ENCODE data around the gene RPS19. TPM values are rescaled to one million over a fixed set of nuclear protein-coding genes. Genes with fewer than 3 reads are reported as not detected.
A peak's percentile ranks its signal among the peaks of the same experiment; 100 is the strongest.

The RPS19 gene
- total and polyA plus RNA-seq, 4 donors = 275 to 655 (median 476) TPM

GRCh38 chr19:41871573-41872383 lies 11.7 kb downstream of the RPS19 start:
- WGBS = 68% methylated on average over 16 of the region's 16 CpGs
- no peak for DNase-seq (ENCODE audit: low spot score)
- Histone ChIP-seq H3K36me3 (ENCODE audit: control insufficient read depth in 4 of 4, insufficient read depth in 3 of 4, low read depth in 1 of 4, low read length in 3 of 4) (peaks cover 16 to 46% (median 17%) of the 10 kb centered on the region in 4 donors), H3K9ac (ENCODE audit: low read depth in 1 of 2, low read length in 2 of 2) (no peak overlapping the region), H3K4me3 (ENCODE audit: low read depth in 1 of 3, low read length in 3 of 3) (no peak overlapping the region), H3K4me1 (ENCODE audit: control insufficient read depth in 4 of 4, insufficient read depth in 4 of 4, low read length in 3 of 4) (peaks cover 0 to 14% (median 5%) of the 10 kb centered on the region in 4 donors), H3K9me3 (ENCODE audit: control insufficient read depth in 4 of 4, low read length in 3 of 4) (no peaks in the 10 kb centered on the region), H3K27me3 (ENCODE audit: control insufficient read depth in 4 of 4, insufficient read depth in 4 of 4, low read length in 3 of 4) (no peaks in the 10 kb centered on the region), H3K27ac (ENCODE audit: low read depth in 1 of 2, low read length in 2 of 2) (peak overlapping the region in 1 of 2 donors; percentile 42)
- peak; percentile 53 for TF ChIP-seq NR2F2 (IDR thresholded peaks at IDR 0.05)
- no peak for TF ChIP-seq JUND (IDR thresholded peaks at IDR 0.05)
- no peak for TF ChIP-seq EGR1 (IDR thresholded peaks at IDR 0.05; ENCODE audit: low read depth in 2 of 2)
- no peak for TF ChIP-seq FOXA2 (IDR thresholded peaks at IDR 0.05)
- TF ChIP-seq, protein P1, sequence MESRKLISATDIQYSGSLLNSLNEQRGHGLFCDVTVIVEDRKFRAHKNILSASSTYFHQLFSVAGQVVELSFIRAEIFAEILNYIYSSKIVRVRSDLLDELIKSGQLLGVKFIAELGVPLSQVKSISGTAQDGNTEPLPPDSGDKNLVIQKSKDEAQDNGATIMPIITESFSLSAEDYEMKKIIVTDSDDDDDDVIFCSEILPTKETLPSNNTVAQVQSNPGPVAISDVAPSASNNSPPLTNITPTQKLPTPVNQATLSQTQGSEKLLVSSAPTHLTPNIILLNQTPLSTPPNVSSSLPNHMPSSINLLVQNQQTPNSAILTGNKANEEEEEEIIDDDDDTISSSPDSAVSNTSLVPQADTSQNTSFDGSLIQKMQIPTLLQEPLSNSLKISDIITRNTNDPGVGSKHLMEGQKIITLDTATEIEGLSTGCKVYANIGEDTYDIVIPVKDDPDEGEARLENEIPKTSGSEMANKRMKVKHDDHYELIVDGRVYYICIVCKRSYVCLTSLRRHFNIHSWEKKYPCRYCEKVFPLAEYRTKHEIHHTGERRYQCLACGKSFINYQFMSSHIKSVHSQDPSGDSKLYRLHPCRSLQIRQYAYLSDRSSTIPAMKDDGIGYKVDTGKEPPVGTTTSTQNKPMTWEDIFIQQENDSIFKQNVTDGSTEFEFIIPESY (IDR thresholded peaks at IDR 0.05) = no peak
- no peak for TF ChIP-seq RAD21 (IDR thresholded peaks at IDR 0.05)
- TF ChIP-seq YY1 (IDR thresholded peaks at IDR 0.05) = no peak
- no peak for TF ChIP-seq TAF1 (conservative IDR thresholded peaks at IDR 0.05)
- peak; percentile 9 for TF ChIP-seq SP1 (IDR thresholded peaks at IDR 0.05)
- no peak for TF ChIP-seq RXRA (IDR thresholded peaks at IDR 0.05)
- TF ChIP-seq FOXA1 (IDR thresholded peaks at IDR 0.05) = no peak
- TF ChIP-seq, protein P2, sequence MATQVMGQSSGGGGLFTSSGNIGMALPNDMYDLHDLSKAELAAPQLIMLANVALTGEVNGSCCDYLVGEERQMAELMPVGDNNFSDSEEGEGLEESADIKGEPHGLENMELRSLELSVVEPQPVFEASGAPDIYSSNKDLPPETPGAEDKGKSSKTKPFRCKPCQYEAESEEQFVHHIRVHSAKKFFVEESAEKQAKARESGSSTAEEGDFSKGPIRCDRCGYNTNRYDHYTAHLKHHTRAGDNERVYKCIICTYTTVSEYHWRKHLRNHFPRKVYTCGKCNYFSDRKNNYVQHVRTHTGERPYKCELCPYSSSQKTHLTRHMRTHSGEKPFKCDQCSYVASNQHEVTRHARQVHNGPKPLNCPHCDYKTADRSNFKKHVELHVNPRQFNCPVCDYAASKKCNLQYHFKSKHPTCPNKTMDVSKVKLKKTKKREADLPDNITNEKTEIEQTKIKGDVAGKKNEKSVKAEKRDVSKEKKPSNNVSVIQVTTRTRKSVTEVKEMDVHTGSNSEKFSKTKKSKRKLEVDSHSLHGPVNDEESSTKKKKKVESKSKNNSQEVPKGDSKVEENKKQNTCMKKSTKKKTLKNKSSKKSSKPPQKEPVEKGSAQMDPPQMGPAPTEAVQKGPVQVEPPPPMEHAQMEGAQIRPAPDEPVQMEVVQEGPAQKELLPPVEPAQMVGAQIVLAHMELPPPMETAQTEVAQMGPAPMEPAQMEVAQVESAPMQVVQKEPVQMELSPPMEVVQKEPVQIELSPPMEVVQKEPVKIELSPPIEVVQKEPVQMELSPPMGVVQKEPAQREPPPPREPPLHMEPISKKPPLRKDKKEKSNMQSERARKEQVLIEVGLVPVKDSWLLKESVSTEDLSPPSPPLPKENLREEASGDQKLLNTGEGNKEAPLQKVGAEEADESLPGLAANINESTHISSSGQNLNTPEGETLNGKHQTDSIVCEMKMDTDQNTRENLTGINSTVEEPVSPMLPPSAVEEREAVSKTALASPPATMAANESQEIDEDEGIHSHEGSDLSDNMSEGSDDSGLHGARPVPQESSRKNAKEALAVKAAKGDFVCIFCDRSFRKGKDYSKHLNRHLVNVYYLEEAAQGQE (IDR thresholded peaks at IDR 0.05) = no peak
- no peak for TF ChIP-seq HNF4A (conservative IDR thresholded peaks at IDR 0.05)

- Histone ChIP-seq H3K4me1 (ENCODE audit: control insufficient read depth in 4 of 4, insufficient read depth in 4 of 4, low read length in 3 of 4) (peaks cover 0 to 14% (median 5%) of the 10 kb centered on the region in 4 donors), H3K27ac (ENCODE audit: low read depth in 1 of 2, low read length in 2 of 2) (peak overlapping the region in 1 of 2 donors; percentile 42), H3K9me3 (ENCODE audit: control insufficient read depth in 4 of 4, low read length in 3 of 4) (no peaks in the 10 kb centered on the region), H3K4me3 (ENCODE audit: low read depth in 1 of 3, low read length in 3 of 3) (no peak overlapping the region), H3K9ac (ENCODE audit: low read depth in 1 of 2, low read length in 2 of 2) (no peak overlapping the region), H3K36me3 (ENCODE audit: control insufficient read depth in 4 of 4, insufficient read depth in 3 of 4, low read depth in 1 of 4, low read length in 3 of 4) (peaks cover 14 to 42% (median 17%) of the 10 kb centered on the region in 4 donors), H3K27me3 (ENCODE audit: control insufficient read depth in 4 of 4, insufficient read depth in 4 of 4, low read length in 3 of 4) (no peaks in the 10 kb centered on the region)
- 90% methylated on average over 12 of the region's 12 CpGs for WGBS
- no peak for DNase-seq (ENCODE audit: low spot score)
- TF ChIP-seq FOXA2 (IDR thresholded peaks at IDR 0.05) = no peak
- no peak for TF ChIP-seq EGR1 (IDR thresholded peaks at IDR 0.05; ENCODE audit: low read depth in 2 of 2)
- TF ChIP-seq TAF1 (conservative IDR thresholded peaks at IDR 0.05) = no peak
- no peak for TF ChIP-seq SP1 (IDR thresholded peaks at IDR 0.05)
- no peak for TF ChIP-seq YY1 (IDR thresholded peaks at IDR 0.05)
- no peak for TF ChIP-seq RXRA (IDR thresholded peaks at IDR 0.05)
- no peak for TF ChIP-seq HNF4A (conservative IDR thresholded peaks at IDR 0.05)
- no peak for TF ChIP-seq FOXA1 (IDR thresholded peaks at IDR 0.05)
- TF ChIP-seq, protein P1 (IDR thresholded peaks at IDR 0.05) = no peak
- no peak for TF ChIP-seq CTCF (IDR thresholded peaks at IDR 0.05; ENCODE audit: low read depth, low read length, missing input control)
Observed at GRCh38 chr19:41872384-41872774, 12.3 kb downstream of the RPS19 start.
